HCT116 (cell line): ENCODE measurements around the gene ZFYVE27. TPM values are rescaled to one million over a fixed set of nuclear protein-coding genes. Genes with fewer than 3 reads are reported as not detected.

Source experiments
- ATAC-seq: fragments of 200-7000 bp; cut with Tn5 transposase; 2 replicates; pipeline ENCODE4 v1.9.1; 2020; ENCODE audit warnings: mild to moderate bottlenecking, moderate library complexity
- BruUV-seq: library from RNA; stranded (reverse); fragments of 400-500 nt; replicated peaks from 2 replicates; lab custom pipeline; 2021; lab: Mats Ljungman, UMichigan
- CTCF ChIA-PET: fragments of 300-600 bp; sonication (Branson Sonifier 250); formaldehyde crosslinking; loops from one replicate; lab custom pipeline; 2021; ENCODE audit warnings: antibody characterized with exemption; lab: Charles Lee
- POLR2A ChIA-PET: fragments of 300-600, 350-600 bp; sonication (Branson Sonifier 250); formaldehyde crosslinking; loops from one replicate; lab custom pipeline; 2021; ENCODE audit warnings: antibody characterized with exemption; lab: Charles Lee
- RAD21 ChIA-PET, 2 experiments: fragments of 300-600 bp; sonication (Branson Sonifier 250); formaldehyde crosslinking; loops; one replicate each; lab custom pipeline; 2023; ENCODE audit warnings: low total read pairs in 2 of 2; ENCODE audit not compliant: uncharacterized antibody in 2 of 2, unreplicated experiment in 2 of 2, low non-redundant PET in 1 of 2; lab: Charles Lee
- DNase-seq: peaks from one replicate; pipeline ENCODE4 v3.0.0-alpha.2; 2010; ENCODE audit warnings: low read depth, low spot score
- H2AFZ ChIP-seq: fragments of 200-600 bp; shearing (Covaris generic), sonication (generic); 2 replicates; pipeline ENCODE4 v1.6.1; 2017; ENCODE audit warnings: low read depth, mixed run types, mixed read lengths, antibody characterized with exemption, low read length; ENCODE audit not compliant: poor library complexity, severe bottlenecking
- H3K27ac ChIP-seq: 2 replicates; pipeline ENCODE4 v1.5.1; 2012; ENCODE audit warnings: low read depth, low read length
- H3K27me3 ChIP-seq: fragments of 200-600 bp; sonication (generic); 2 replicates; pipeline ENCODE4 v1.6.1; 2016; ENCODE audit warnings: mixed run types, low read length, mixed read lengths; ENCODE audit not compliant: insufficient read depth
- H3K36me3 ChIP-seq, 2 experiments: fragments of 200-500 bp in 1 of 2; fragments of 200-600 bp in 1 of 2; sonication (Bioruptor generic) in 1 of 2; sonication (generic) in 1 of 2; 2 replicates each; pipeline versions ENCODE4 v1.5.1 to v1.6.1; 2014 to 2016; ENCODE audit warnings: low read length in 2 of 2, inconsistent platforms in 1 of 2, mixed read lengths in 1 of 2, mixed run types in 1 of 2; ENCODE audit not compliant: insufficient read depth in 2 of 2, control insufficient read depth in 1 of 2
- H3K4me1 ChIP-seq, 2 experiments: fragments of 200-600 bp in 1 of 2; sonication (generic) in 1 of 2; 2 replicates each; pipeline versions ENCODE4 v1.5.1 to v1.6.1; 2012 to 2017; ENCODE audit warnings: low read length in 2 of 2, inconsistent platforms in 1 of 2, mild to moderate bottlenecking in 1 of 2, mixed read lengths in 1 of 2, mixed run types in 1 of 2, moderate library complexity in 1 of 2; ENCODE audit not compliant: insufficient read depth in 2 of 2, control insufficient read depth in 1 of 2
- H3K4me2 ChIP-seq: fragments of 200-600 bp; sonication (generic); 2 replicates; pipeline ENCODE4 v1.6.1; 2017; ENCODE audit warnings: mixed run types, low read length, mixed read lengths
- H3K4me3 ChIP-seq, 2 experiments: fragments of 200-600 bp in 1 of 2; sonication (generic) in 1 of 2; replicated peaks in 1 of 2; 2 replicates each; pipeline ENCODE4 v1.5.1; 2011 to 2016; ENCODE audit warnings: low read length in 2 of 2, control low read depth in 1 of 2, low read depth in 1 of 2, mild to moderate bottlenecking in 1 of 2, mixed read lengths in 1 of 2, mixed run types in 1 of 2
- H3K79me2 ChIP-seq: fragments of 200-600 bp; sonication (generic); 2 replicates; pipeline ENCODE4 v1.6.1; 2017; ENCODE audit warnings: mild to moderate bottlenecking, mixed run types, low read length, moderate library complexity, mixed read lengths; ENCODE audit not compliant: insufficient read depth
- H3K9ac ChIP-seq: fragments of 200-600 bp; sonication (generic); 2 replicates; pipeline ENCODE4 v1.6.1; 2016; ENCODE audit warnings: low read length, mixed read lengths
- H3K9me2 ChIP-seq: fragments of 200-600 bp; sonication (generic), shearing (Covaris generic); 2 replicates; pipeline ENCODE4 v1.6.1; 2017; ENCODE audit warnings: mixed run types, mild to moderate bottlenecking, moderate library complexity; ENCODE audit not compliant: insufficient read depth
- H3K9me3 ChIP-seq, 2 experiments: fragments of 200-500 bp in 1 of 2; fragments of 200-600 bp in 1 of 2; sonication (Bioruptor generic) in 1 of 2; sonication (generic) in 1 of 2; 2 replicates each; pipeline ENCODE4 v1.6.1; 2014 to 2017; ENCODE audit warnings: low read length in 2 of 2, mixed read lengths in 2 of 2, inconsistent platforms in 1 of 2, low read depth in 1 of 2, mild to moderate bottlenecking in 1 of 2, mixed run types in 1 of 2, moderate library complexity in 1 of 2; ENCODE audit not compliant: control insufficient read depth in 1 of 2, insufficient read depth in 1 of 2
- H4K20me1 ChIP-seq: fragments of 200-600 bp; sonication (generic), shearing (Covaris generic); 2 replicates; pipeline ENCODE4 v1.6.1; 2017; ENCODE audit warnings: mixed run types, mild to moderate bottlenecking, moderate library complexity; ENCODE audit not compliant: insufficient read depth
- ATF3 ChIP-seq: IDR thresholded peaks from 2 replicates; pipeline ENCODE4 v1.6.1; 2012
- CEBPB ChIP-seq: IDR thresholded peaks from 2 replicates; pipeline ENCODE4 v1.6.1; 2012; ENCODE audit warnings: low read depth
- EGR1 ChIP-seq: IDR thresholded peaks from 2 replicates; pipeline ENCODE4 v1.6.1; 2012; ENCODE audit warnings: low read depth
- ELF1 ChIP-seq: IDR thresholded peaks from 2 replicates; pipeline ENCODE4 v1.6.1; 2012; ENCODE audit warnings: low read depth, borderline replicate concordance
- EZH2phosphoT487 ChIP-seq: fragments of 200-600 bp; IDR thresholded peaks from 2 replicates; pipeline ENCODE4 v1.6.1; 2018; ENCODE audit warnings: antibody characterized with exemption, borderline replicate concordance
- JUND ChIP-seq: IDR thresholded peaks from 2 replicates; pipeline ENCODE4 v1.6.1; 2012
- MAX ChIP-seq: IDR thresholded peaks from 2 replicates; pipeline ENCODE4 v1.6.1; 2012
- POLR2A ChIP-seq: IDR thresholded peaks from 2 replicates; pipeline ENCODE4 v1.7.0; 2011; ENCODE audit warnings: borderline replicate concordance; ENCODE audit not compliant: insufficient read depth, insufficient read length; ENCODE audit errors: extremely low read depth
- POLR2AphosphoS5 ChIP-seq: IDR thresholded peaks from 2 replicates; pipeline ENCODE4 v1.6.1; 2011; ENCODE audit warnings: mild to moderate bottlenecking, low read depth, low read length, moderate library complexity
- RAD21 ChIP-seq: IDR thresholded peaks from 2 replicates; pipeline ENCODE4 v1.6.1; 2012; ENCODE audit warnings: low read depth, mild to moderate bottlenecking
- REST ChIP-seq: IDR thresholded peaks from 2 replicates; pipeline ENCODE4 v1.6.1; 2012; ENCODE audit warnings: low read depth
- SP1 ChIP-seq: IDR thresholded peaks from 2 replicates; pipeline ENCODE4 v1.6.1; 2012; ENCODE audit warnings: low read depth
- SRF ChIP-seq: IDR thresholded peaks from 2 replicates; pipeline ENCODE4 v1.6.1; 2012; ENCODE audit warnings: low read depth
- TCF7L2 ChIP-seq: IDR thresholded peaks from 2 replicates; pipeline ENCODE4 v1.7.0; 2011; ENCODE audit warnings: borderline replicate concordance, inconsistent platforms; ENCODE audit not compliant: insufficient read depth, insufficient read length; ENCODE audit errors: extremely low read depth
- YY1 ChIP-seq: IDR thresholded peaks from 2 replicates; pipeline ENCODE4 v1.6.1; 2011; ENCODE audit warnings: low read length, low read depth, moderate library complexity, mild to moderate bottlenecking; ENCODE audit not compliant: insufficient replicate concordance; ENCODE audit errors: extremely low read depth
- ZBTB33 ChIP-seq: IDR thresholded peaks from 2 replicates; pipeline ENCODE4 v1.6.1; 2011; ENCODE audit warnings: mild to moderate bottlenecking, low read length, moderate library complexity; ENCODE audit not compliant: insufficient replicate concordance; ENCODE audit errors: extremely low read depth
- ZFX ChIP-seq: fragments of 450-650 bp; IDR thresholded peaks from 2 replicates; pipeline ENCODE4 v1.6.1; 2017
- ZNF274 ChIP-seq: fragments of 200-500 bp; sonication (Bioruptor generic); IDR thresholded peaks from 2 replicates; pipeline ENCODE4 v1.6.1; 2014; ENCODE audit warnings: mild to moderate bottlenecking, low read depth, low read length, inconsistent platforms
- intact Hi-C: fragments of 100-400 bp; cut with micrococcal nuclease; formaldehyde crosslinking; loops from 2 replicates; pipeline ENCODE4 v1.10.0; 2022
- total RNA-seq: library from RNA; stranded (reverse); gene quantifications from one replicate; pipeline ENCODE4 v1.2.1, GENCODE V29; 2021; ENCODE audit not compliant: unreplicated experiment

Gene ZFYVE27
- total RNA-seq, 1 experiment from 2014 or later: 28.4 TPM

- Histone ChIP-seq H3K9ac (no peak overlapping the region), H3K4me1 (peaks cover 4 to 15% of the 10 kb centered on the region in 2 experiments; a peak in 3 of 4 replicates)
- no peak for ATAC-seq
- POLR2A ChIA-PET: interaction anchor here (1.6 kb wide), 1 partner anchor 18 kb away, joined by 4 read pairs; no protein-coding TSS in a partner anchor
- no peak for DNase-seq
- TF ChIP-seq ELF1 (no peak), TCF7L2 (no peak), SRF (no peak), EGR1 (no peak), EZH2phosphoT487 (no peak), ATF3 (no peak), JUND (no peak), POLR2AphosphoS5 (no peak), ZFX (no peak), MAX (no peak), YY1 (no peak), RAD21 (no peak), POLR2A (no peak), ZNF274 (no peak), ZBTB33 (no peak), SP1 (no peak), CEBPB (no peak), REST (no peak)
- TF ChIP-seq, all 23 proteins: peak for 0
- no peak overlapping the region for H3K4me3 ChIP-seq
- H4K20me1 ChIP-seq: no peaks in the 10 kb centered on the region
- H3K36me3 ChIP-seq: no peaks in the 10 kb centered on the region
- ChIA-PET CTCF (interaction anchor here (0.8 to 5.7 kb wide), 4 partner anchors 24 to 57 kb away, joined by 3 to 44 read pairs (median 4); no protein-coding TSS in a partner anchor), RAD21 (interaction anchor here (0.9 to 1.4 kb wide), 3 partner anchors 32 to 161 kb away, joined by 3 read pairs; partner anchors contain the start of genes ANKRD2 (in 1 of the 2) and AVPI1 (in 1 of the 2))
- no peak overlapping the region for H2AFZ ChIP-seq
- H3K9me2 ChIP-seq: no peaks in the 10 kb centered on the region
- H3K79me2 ChIP-seq: peaks cover 12% of the 10 kb centered on the region
- intact Hi-C loops: no loop called here
- no peaks in the 10 kb centered on the region for H3K9me3 ChIP-seq
- no peak overlapping the region for H3K27ac ChIP-seq
- H3K4me2 ChIP-seq: no peak overlapping the region
- H3K27me3 ChIP-seq: no peaks in the 10 kb centered on the region
- BruUV-seq: no TSS peak
These were observed 3.7 kb upstream of the ZFYVE27 start for GRCh38 chr10:97733256-97733655.
